Jurkat, Clone E6-1 (cell line): Measurements from ENCODE around the gene IKZF3.
"Not testable (repeated sequence)": the region's sequence is repeated elsewhere in the genome, so short reads cannot be mapped to it uniquely, and the experiment has no call there.

Source experiments
- DNase-seq: peaks from one replicate; pipeline ENCODE4 v3.0.0-alpha.2; 2011; ENCODE audit warnings: low read depth, low spot score
- H3K4me3 ChIP-seq: 2 replicates; pipeline ENCODE4 v1.5.1; 2011; ENCODE audit warnings: mild to moderate bottlenecking, low read length, control low read depth, moderate library complexity

IKZF3 gene

DNA sequence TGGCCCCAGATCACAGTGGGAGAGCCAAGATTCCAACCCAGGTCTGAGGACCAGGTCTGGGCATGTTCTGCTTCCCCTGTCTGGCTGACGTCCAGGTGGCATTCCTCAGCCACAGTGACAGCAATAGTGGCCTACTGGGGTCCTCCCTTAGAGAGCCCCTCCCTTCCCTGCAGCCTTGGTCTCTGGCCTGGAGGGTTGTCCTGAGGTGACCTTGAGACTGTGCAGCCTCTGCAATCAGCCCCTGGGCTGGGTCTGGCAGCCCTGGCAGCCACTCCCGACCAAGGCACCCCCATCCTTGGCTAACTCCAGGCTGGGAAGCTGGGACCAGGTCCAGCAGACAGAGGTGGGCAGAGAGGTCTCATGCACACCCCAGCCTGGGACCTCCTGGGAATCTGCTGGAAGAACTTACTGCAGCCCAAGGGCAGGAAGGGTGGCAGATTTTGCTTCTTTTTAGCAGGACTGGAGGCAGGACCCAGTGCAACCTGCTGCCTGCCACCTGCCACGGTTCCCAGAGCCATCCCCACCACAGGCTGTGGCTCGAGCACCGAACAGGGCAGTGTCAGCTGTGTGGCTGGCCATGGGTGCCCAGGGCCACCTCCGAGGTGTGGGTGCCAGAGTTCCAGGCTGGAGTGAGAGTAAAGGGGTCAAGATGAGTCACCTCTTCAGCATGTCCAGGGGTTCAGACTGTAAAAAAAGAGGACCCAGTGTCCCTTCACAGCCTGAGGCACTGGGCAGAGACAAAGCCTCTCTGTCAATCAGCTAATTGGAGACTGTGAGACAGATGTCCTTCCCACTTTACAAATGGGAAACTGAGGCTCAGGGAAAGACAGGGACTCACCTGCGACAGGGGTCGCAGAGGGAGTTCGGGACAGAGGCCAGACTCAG, 113.7 kb downstream of the IKZF3 start:
- no peak for DNase-seq
- H3K4me3 ChIP-seq = no peak overlapping the region

DNA sequence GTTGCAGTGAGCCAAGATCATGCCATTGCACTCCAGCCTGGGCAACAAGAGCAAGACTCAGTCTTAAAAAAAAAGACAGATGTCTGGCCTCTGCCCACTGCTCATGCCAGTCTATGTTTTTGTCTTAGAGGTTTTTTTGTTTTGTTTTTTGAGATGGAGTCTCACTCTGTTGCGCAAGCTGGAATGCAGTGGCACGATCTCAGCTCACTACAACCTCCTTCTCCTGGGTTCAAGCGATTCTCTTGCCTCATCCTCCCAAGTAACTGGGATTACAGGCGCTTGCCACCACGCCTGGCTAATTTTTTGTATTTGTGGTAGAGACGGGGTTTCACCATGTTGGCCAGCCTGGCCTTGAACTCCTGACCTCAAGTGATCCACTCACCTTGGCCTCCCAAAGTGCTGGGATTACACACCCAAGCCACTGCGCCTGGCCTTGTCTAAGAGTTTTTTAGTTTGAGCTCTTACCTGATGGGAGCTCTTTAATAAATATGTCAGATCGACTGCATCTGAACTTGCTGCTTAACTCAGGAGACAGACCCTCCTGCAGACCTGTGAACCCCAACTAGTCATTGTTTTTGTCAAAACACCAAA, 115.6 kb downstream of the IKZF3 start:
- H3K4me3 ChIP-seq, DNase-seq: not testable (repeated sequence)

DNA sequence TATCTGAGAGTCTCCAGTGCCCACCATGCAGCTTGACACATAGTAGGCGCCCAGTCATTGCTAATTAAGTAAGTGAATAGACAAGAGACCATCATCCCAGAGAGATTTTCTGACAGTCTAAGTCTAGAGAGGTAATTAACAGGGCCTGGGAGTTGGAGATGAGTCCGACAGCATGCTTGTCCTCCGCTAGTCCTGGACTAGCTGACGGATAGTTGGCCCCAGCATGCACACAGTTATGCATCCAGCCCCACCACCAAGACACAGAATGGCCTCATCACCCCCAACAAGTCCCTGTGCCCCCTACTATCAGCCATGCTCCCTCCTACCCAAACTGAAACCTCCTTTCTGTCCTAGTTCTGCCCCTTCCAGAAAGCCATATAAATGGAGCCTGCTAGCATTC, 116.4 kb downstream of the IKZF3 start:
- no peak overlapping the region for H3K4me3 ChIP-seq

DNA sequence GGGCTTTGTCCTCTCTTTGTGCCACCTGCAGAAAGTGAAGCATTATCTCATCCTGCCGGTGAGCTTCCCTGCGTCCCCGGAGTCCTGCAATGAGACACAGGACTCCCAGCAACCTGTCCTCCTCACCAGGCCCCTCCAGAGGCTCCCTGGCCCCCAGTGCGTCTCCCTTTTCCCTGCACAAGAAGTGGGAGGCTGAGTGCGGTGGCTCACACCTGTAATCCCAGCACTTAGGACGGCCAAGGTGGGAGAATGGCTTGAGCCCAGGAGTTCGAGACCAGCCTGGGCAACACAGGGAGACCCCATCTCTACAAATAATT, 118.0 kb downstream of the IKZF3 start:
- no peak overlapping the region for H3K4me3 ChIP-seq
- DNase-seq = no peak

More for the DNA sequence above, 116.4 kb downstream of the IKZF3 start:
- DNase-seq = no peak

DNA sequence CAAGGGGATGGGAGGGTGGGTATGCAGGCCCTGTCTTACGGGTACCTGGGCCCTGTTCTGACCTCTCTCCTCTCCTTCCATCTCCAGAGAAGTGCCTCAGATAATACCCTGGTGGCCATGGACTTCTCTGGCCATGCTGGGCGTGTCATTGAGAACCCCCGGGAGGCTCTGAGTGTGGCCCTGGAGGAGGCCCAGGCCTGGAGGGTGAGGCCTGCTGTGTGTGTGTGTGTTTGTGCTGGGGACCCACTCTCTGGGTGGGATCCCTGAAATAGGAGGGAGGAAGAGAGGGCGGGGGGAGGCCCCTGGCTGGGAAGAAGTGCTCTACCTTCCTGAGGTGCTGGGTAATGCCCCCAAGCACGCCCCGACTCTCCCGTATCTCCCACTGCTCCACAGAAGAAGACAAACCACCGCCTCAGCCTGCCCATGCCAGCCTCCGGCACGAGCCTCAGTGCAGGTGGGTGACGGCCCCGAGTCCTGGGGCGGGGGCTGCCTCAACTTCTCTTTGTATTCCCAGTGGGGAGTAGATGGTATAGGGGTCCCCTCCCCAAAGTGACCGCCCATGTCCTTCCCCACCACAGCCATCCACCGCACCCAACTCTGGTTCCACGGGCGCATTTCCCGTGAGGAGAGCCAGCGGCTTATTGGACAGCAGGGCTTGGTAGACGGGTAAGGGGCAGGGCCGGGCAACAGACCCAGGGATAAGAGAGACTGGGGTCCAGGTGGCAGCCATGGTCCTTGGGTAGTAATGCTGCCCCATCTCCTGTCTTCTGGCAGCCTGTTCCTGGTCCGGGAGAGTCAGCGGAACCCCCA, 118.6 kb downstream of the IKZF3 start:
- H3K4me3 ChIP-seq = no peak overlapping the region
- DNase-seq = no peak

DNA sequence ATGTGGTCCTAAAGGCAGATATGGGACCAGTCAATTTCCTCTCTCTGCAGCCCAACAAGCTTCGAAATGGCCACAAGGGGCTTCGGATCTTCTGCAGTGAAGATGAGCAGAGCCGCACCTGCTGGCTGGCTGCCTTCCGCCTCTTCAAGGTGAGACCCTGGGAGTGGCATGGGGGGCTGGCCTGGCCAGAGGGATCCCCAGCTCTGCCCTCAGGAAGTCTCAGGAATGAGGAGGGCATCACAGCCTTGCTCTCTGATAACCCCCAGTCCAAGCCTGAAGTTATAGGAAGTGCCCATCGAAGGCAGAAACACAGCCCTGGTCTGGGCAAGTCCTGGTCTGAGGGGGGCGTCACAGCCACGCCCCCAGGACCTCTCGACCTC, 119.3 kb downstream of the IKZF3 start:
- no peak for DNase-seq
- H3K4me3 ChIP-seq = no peak overlapping the region

DNA sequence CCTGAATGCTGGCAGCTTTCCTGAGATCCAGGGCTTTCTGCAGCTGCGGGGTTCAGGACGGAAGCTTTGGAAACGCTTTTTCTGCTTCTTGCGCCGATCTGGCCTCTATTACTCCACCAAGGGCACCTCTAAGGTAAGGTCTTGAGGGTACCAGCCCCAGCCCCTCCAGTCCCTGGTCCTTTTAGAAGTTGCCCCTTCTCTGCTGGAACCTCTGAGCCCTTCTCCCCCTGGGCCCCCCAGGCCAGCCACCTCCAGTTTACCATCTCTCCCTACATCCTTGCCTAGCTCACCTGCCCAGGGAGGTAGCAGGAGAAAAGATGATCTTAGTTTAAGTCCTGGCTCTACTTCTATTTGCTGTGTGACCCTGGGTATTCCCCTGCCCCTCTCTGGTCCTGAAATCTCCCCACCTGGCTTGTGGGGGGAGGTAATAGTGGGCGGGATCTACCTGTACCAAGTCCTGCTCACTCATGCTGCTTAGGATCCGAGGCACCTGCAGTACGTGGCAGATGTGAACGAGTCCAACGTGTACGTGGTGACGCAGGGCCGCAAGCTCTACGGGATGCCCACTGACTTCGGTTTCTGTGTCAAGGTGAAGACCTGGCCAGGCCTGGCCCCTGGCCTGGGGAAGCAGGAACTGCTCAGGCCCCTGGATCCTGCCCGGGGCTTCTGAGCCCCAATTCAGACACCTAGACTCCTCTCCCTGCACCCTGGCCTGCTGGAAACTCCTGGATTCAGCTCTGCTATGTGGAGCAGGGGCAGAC, 119.9 kb downstream of the IKZF3 start:
- DNase-seq = no peak
- H3K4me3 ChIP-seq = no peak overlapping the region

DNA sequence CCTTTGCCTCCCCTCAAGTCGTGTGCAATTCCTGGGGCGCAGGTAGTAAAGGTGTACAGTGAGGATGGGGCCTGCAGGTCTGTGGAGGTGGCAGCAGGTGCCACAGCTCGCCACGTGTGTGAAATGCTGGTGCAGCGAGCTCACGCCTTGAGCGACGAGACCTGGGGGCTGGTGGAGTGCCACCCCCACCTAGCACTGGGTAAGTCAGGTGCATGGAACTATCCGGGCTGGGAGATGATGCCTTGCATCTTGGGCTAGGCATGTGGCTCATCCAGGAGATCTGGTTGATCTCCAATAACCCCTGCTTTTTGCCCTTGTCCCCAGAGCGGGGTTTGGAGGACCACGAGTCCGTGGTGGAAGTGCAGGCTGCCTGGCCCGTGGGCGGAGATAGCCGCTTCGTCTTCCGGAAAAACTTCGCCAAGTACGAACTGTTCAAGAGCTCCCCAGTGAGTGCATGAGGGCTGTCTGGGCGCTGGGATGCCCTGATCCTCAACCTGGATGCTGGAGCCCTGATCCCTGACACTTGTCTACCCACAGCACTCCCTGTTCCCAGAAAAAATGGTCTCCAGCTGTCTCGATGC, 121.2 kb downstream of the IKZF3 start:
- DNase-seq = no peak
- H3K4me3 ChIP-seq = no peak overlapping the region

DNA sequence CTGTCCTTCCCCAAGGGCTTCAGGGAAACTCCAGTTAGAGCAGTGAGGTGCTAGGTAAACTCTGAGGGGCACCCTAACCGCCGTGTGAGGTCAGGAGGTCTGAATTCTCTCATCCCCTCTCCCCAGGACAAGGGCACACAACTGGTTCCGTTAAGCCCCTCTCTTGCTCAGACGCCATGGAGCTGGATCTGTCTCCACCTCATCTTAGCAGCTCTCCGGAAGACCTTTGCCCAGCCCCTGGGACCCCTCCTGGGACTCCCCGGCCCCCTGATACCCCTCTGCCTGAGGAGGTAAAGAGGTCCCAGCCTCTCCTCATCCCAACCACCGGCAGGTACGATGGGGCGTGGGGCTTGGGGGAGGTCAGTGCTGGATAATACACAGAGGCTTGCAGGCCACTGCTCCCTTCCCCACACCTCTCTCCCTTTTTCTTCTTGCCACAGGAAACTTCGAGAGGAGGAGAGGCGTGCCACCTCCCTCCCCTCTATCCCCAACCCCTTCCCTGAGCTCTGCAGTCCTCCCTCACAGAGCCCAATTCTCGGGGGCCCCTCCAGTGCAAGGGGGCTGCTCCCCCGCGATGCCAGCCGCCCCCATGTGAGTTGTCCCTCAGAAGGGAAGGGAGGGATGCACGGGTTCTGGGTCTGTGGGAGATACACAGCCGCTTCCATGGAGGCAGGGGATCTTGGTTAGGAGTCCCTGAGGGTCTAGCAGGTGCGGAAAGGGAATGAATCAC, 121.8 kb downstream of the IKZF3 start:
- no peak for DNase-seq
- H3K4me3 ChIP-seq = no peak overlapping the region

DNA sequence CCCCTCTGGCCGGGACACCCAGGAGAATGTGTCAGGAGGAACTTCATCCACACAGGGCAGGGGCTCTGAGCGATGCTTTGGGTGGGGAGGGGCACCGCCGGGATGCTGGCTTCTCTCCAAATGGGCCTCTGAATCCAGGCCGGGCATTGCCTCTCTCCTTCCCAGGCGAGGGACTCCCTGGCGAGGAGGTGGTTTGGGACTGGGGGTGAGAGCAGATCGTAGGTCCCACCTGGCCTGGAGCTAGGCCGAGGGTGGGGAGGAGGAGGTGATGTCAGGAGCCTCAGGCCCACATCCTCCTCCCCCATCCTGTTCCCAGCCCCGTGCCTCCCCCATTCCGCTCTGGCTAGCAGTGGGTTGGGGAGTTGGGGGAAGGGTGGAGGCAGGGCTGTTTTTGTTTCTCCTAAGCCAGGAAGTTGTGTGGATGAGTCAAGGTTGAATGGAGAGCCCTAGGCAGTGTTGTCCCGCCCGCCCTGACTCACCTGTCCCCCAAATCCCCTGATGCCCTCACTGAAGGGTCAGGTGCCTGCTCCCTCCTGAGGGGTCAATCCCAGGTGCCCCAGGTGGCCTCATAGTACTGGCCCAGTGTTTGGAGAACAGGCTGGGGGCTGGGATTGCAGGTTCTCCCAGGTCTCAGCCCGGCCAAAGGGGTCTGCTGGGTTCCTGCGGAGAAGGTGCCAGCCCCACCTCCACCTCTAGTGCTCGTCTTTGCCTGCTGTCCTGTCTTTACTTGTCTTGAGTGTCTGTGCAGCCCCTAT, 123.6 kb downstream of the IKZF3 start:
- H3K4me3 ChIP-seq = no peak overlapping the region
- no peak for DNase-seq

DNA sequence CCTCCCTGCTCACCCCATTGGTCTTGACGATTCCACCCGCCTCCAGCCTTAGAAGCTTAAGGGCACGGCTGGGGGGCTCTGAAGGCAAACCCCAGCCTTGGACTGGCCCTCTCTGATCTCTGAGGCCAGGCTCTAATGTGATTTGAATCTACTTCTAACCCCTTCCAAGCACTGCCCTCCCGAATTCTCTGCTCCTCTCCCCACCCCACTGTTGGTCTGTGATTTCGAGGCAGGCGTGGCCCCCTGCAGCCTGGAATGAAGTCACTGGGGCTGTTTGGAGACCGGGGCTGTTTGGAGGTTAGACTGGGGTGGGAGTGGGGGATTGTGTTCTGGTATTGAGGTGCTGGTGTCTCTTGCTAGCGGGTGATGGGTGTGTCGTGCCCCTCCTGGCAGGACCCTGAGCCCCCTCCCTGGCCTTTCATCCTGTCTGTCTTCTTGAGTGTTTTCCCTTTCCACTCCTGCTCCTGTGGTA, 124.2 kb downstream of the IKZF3 start:
- no peak for DNase-seq
- no peak overlapping the region for H3K4me3 ChIP-seq

DNA sequence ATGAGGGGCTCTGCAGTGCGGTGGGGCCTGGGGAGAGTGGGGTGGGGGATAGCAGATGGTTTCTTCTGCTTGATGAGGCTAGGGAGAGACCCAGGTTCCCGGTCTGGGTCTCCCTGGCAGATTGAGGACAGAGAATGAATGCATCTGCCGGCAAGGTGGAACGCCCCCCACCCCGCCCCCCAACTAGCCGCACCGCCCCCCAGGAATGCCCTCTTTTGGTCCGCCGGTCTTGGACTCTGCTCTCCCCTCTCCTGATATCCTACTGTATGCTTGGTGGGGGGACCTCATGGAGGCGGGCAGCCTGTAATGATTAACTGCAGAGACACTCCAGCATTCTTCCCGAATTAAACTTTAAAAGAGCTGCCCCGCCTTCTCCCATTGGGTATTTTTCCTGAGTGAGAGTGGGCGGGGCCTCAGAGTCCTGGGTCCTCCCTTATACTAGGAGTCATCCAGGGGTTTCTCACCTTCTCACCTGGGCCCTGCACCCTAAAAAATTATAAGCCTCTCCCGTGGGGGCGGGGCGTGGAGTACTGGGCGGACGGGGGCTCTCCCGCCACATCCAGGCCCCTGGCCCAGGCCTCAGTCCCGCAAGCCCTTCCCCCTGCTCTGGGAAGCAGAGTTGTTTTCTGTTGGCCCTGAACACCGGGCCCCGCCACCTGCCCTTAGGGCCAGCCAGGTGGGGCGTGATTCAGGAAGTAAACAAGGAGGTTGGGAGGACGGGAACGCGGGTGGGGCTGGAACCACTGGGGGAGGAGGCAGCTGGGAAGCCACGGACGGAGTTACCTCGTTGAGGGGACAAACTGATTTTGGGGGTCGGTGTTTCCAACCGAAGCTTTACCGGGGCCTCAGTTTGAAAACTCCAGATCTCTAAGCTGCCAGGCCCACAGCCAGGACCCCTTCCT, 124.9 kb downstream of the IKZF3 start:
- no peak for DNase-seq
- H3K4me3 ChIP-seq = no peak overlapping the region

DNA sequence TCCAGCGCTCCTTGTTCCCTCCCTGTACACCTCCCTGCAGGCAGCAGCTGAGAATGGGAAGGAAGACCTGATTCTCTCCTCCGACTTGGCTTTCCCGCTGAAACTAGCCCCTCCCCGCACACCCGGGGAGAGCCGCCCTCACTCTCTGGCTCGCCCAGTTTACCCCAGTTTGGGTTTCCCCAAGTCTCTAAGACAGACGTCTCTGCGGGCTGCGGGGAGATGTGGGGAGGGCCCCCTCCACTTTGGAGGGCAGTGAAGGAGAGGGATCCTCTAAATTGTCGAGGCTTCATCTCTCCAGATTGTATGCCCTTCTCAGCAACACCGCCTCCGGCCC, 125.6 kb downstream of the IKZF3 start:
- no peak overlapping the region for H3K4me3 ChIP-seq
- no peak for DNase-seq

DNA sequence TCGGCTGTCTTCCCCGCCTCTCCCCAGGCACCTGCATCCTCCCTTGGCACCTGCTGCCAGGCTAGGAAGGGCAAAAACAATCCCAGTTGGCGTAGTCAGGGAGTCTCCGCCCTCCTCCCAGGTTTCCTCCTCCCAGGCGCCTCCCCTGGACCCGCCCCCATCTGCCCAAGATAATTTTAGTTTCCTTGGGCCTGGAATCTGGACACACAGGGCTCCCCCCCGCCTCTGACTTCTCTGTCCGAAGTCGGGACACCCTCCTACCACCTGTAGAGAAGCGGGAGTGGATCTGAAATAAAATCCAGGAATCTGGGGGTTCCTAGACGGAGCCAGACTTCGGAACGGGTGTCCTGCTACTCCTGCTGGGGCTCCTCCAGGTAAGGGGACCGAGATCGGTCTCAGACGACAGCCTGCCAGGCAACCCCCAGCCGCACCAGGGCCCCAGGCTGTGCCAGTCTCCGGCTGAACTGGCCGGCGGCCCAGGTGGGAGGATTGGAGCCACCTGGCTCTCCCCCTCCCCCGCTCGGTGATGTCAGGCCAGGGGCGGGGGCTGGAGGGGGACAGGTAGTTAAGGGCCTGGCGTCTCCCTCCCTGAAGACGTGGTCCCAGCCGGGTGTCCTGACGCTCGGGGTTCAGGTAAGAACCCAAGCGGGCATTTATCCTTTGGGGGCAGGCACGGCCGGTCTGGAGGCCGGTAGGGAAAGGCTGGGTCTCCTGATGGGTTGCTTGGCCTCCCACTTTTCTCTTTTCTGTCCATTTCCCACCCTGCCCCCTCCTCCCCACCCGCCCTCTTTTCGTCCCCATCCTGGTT, 126.1 kb downstream of the IKZF3 start, which contains the start of gene GRB7:
GRB7 (plus strand) TSS at position 179 of the 808 bp plus-strand sequence. CDS start 4,364 bp downstream, outside the sequence.
- DNase-seq = no peak
- no peak within 1 kb of the TSS for H3K4me3 ChIP-seq

DNA sequence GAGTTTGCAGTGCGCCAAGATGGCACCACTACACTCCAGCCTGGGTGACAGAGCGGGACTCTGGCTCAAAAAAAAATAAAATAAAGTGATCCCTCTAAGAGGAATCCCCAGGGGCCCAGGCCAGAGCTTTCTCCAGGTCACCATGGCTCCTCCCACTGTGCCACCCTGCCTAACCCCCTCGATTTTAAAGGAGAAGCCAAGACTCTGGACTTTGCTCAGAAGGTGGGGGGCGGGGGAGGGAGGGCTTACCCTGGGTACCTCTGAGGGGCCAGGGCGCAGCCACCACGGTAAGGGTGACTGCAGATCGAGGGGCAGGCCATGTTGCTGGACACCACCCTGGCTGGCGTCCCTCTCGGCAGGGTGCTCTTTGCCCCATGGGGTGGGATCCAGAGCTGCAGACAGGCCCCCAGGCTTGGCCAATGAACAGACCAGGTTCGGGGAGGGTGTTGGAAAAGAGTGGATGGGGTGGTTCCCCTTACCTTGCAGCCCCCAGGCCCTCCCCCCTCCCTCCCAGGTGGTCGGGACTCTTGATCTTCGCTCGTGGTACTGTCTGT, 126.8 kb downstream of the IKZF3 start:
- no peak overlapping the region for H3K4me3 ChIP-seq
- no peak for DNase-seq
